Lower lobe of right lung (tissue), 2 donors: ENCODE measurements around the gene ABCC10. TPM values are rescaled to one million over a fixed set of nuclear protein-coding genes. Genes with fewer than 3 reads are reported as not detected.
A peak's percentile ranks its signal among the peaks of the same experiment; 100 is the strongest.

Experiments used
- ATAC-seq, 2 donors: fragments of 200-7000 bp; cut with Tn5 transposase; one replicate each; pipeline ENCODE4 v1.9.1; 2020 to 2022; ENCODE audit warnings: mild to moderate bottlenecking in 2 of 2, moderate library complexity in 2 of 2
- DNase-seq: peaks from one replicate; pipeline ENCODE4 v3.0.0-alpha.2; 2020
- H3K27ac ChIP-seq: fragments of 200-600 bp; one replicate; pipeline ENCODE4 v1.8.0; 2022
- H3K27me3 ChIP-seq: fragments of 200-600 bp; one replicate; pipeline ENCODE4 v1.8.0; 2022; ENCODE audit warnings: low read depth
- H3K36me3 ChIP-seq: fragments of 200-600 bp; one replicate; pipeline ENCODE4 v1.8.0; 2022; ENCODE audit warnings: mild to moderate bottlenecking
- H3K4me1 ChIP-seq: fragments of 200-600 bp; one replicate; pipeline ENCODE4 v1.8.0; 2022
- H3K4me3 ChIP-seq: fragments of 200-600 bp; one replicate; pipeline ENCODE4 v1.8.0; 2022; ENCODE audit warnings: mild to moderate bottlenecking
- H3K9me3 ChIP-seq: fragments of 200-600 bp; one replicate; pipeline ENCODE4 v1.8.0; 2022
- CTCF ChIP-seq: fragments of 200-600 bp; IDR thresholded peaks from one replicate; pipeline ENCODE4 v1.8.0; 2022; ENCODE audit warnings: antibody characterized with exemption, mild to moderate bottlenecking
- intact Hi-C: fragments of 100-400 bp; cut with DNase I; formaldehyde crosslinking; loops from one replicate; pipeline ENCODE4 v1.11.0; 2022
- total RNA-seq: library from RNA; stranded (reverse); fragmentation: NEBNext Ultra II Directional; extraction: Animal tissue kit (Norgen Biotek cat#: 25700); gene quantifications from one replicate; pipeline ENCODE4 v1.2.1, GENCODE V29; 2021
- donor health status: DM: no; HTN: yes; CAD: no; lungs with severe emphysema.

ABCC10 gene
- total RNA-seq, 1 donor from 2014 or later: 34.4 TPM

GRCh38 chr6:43489277-43490072 is 62.1 kb downstream of the ABCC10 start:
- H3K4me1 ChIP-seq: peaks cover 15% of the 10 kb centered on the region
- DNase-seq (no peak), ATAC-seq (no peak)
- intact Hi-C loops: no loop called here
- H3K27ac ChIP-seq: no peak overlapping the region
- no peak overlapping the region for H3K4me3 ChIP-seq
- H3K9me3 ChIP-seq: no peaks in the 10 kb centered on the region
- peaks cover 12% of the 10 kb centered on the region for H3K36me3 ChIP-seq
- no peaks in the 10 kb centered on the region for H3K27me3 ChIP-seq
- no peak for TF ChIP-seq CTCF

GRCh38 chr6:43490523-43490939 is 63.2 kb downstream of the ABCC10 start:
- TF ChIP-seq CTCF: no peak

GRCh38 chr6:43491750-43492661 is 64.7 kb downstream of the ABCC10 start:
- peak; percentile 73 for DNase-seq
- Histone ChIP-seq H3K27ac (peak overlapping the region; percentile 53), H3K9me3 (no peaks in the 10 kb centered on the region), H3K36me3 (peaks cover 12% of the 10 kb centered on the region), H3K4me1 (peaks cover 37% of the 10 kb centered on the region), H3K27me3 (no peaks in the 10 kb centered on the region), H3K4me3 (no peak overlapping the region)
- TF ChIP-seq CTCF: no peak
- intact Hi-C loops: no loop called here
- peak; percentile 60 to 76 for ATAC-seq

More at GRCh38 chr6:43490523-43490939, 63.2 kb downstream of the ABCC10 start:
- DNase-seq (no peak), ATAC-seq (no peak)
- Histone ChIP-seq H3K36me3 (peaks cover 12% of the 10 kb centered on the region), H3K27me3 (no peaks in the 10 kb centered on the region), H3K4me3 (no peak overlapping the region), H3K4me1 (peaks cover 24% of the 10 kb centered on the region), H3K27ac (no peak overlapping the region), H3K9me3 (no peaks in the 10 kb centered on the region)
- intact Hi-C loops: no loop called here

GRCh38 chr6:43492673-43493072 is 65.3 kb downstream of the ABCC10 start:
- intact Hi-C loops: no loop called here
- Histone ChIP-seq H3K36me3 (peaks cover 9% of the 10 kb centered on the region), H3K27me3 (no peaks in the 10 kb centered on the region), H3K4me1 (peaks cover 37% of the 10 kb centered on the region), H3K9me3 (no peaks in the 10 kb centered on the region), H3K4me3 (no peak overlapping the region), H3K27ac (peak overlapping the region; percentile 53)
- DNase-seq (no peak), ATAC-seq (peak in 1 of 2 donors; percentile 30)
- no peak for TF ChIP-seq CTCF

- intact Hi-C loops: no loop called here
- Histone ChIP-seq H3K9me3 (no peaks in the 10 kb centered on the region), H3K27me3 (no peaks in the 10 kb centered on the region), H3K4me3 (no peak overlapping the region), H3K36me3 (peaks cover 15% of the 10 kb centered on the region), H3K4me1 (peaks cover 37% of the 10 kb centered on the region), H3K27ac (no peak overlapping the region)
- ATAC-seq (no peak), DNase-seq (no peak)
- TF ChIP-seq CTCF: no peak
Measured at GRCh38 chr6:43493230-43493629, 65.9 kb downstream of the ABCC10 start.
